GM12878 (cell line): Measurements from ENCODE around the gene UBE2Z. TPM values are rescaled to one million over a fixed set of nuclear protein-coding genes. Genes with fewer than 3 reads are reported as not detected.

ENCODE experiments used
- ATF3 ChIP-seq: IDR thresholded peaks from 2 replicates; pipeline ENCODE4 v1.6.1; 2011; ENCODE audit warnings: low read depth, mild to moderate bottlenecking, low read length, moderate library complexity, borderline replicate concordance; ENCODE audit errors: extremely low read depth
- BCL11A ChIP-seq: IDR thresholded peaks from 2 replicates; pipeline ENCODE4 v1.6.1; 2011; ENCODE audit warnings: low read depth, low read length
- CEBPB ChIP-seq, 2 experiments: fragments of 150-350 bp in 1 of 2; IDR thresholded peaks; 2 replicates each; pipeline ENCODE4 v1.6.1; 2012 to 2014; ENCODE audit warnings: low read depth in 2 of 2, low read length in 2 of 2, borderline replicate concordance in 1 of 2, inconsistent platforms in 1 of 2
- ELK1 ChIP-seq: IDR thresholded peaks from 2 replicates; pipeline ENCODE4 v1.6.1; 2012; ENCODE audit warnings: low read depth, low read length, improper control_type of control experiment
- GATAD2B ChIP-seq: fragments of 450-650 bp; conservative IDR thresholded peaks from 2 replicates; pipeline ENCODE4 v1.6.1; 2017; ENCODE audit warnings: low read depth, mild to moderate bottlenecking, moderate library complexity
- HDAC6 ChIP-seq: fragments of 200-600 bp; sonication (generic); IDR thresholded peaks from one replicate; pipeline ENCODE4 v1.8.0; 2017; ENCODE audit warnings: antibody characterized with exemption; ENCODE audit not compliant: unreplicated experiment
- KAT2A ChIP-seq: conservative IDR thresholded peaks from 2 replicates; pipeline ENCODE4 v1.6.1; 2011; ENCODE audit warnings: low read depth, low read length; ENCODE audit not compliant: control insufficient read depth
- LARP7 ChIP-seq: fragments of 450-650 bp; IDR thresholded peaks from 2 replicates; pipeline ENCODE4 v1.6.1; 2017; ENCODE audit warnings: mild to moderate bottlenecking
- NFYA ChIP-seq: IDR thresholded peaks from 2 replicates; pipeline ENCODE4 v1.6.1; 2011; ENCODE audit warnings: low read depth, mild to moderate bottlenecking, low read length, improper control_type of control experiment, borderline replicate concordance
- NKRF ChIP-seq: fragments of 450-650 bp; conservative IDR thresholded peaks from 2 replicates; pipeline ENCODE4 v1.6.1; 2017; ENCODE audit warnings: mild to moderate bottlenecking, moderate library complexity
- PAX5 ChIP-seq: IDR thresholded peaks from 2 replicates; pipeline ENCODE4 v1.6.1; 2011; ENCODE audit warnings: low read depth, low read length, borderline replicate concordance
- PML ChIP-seq: IDR thresholded peaks from 2 replicates; pipeline ENCODE4 v1.6.1; 2012; ENCODE audit warnings: low read length, inconsistent platforms
- POLR2AphosphoS2 ChIP-seq: IDR thresholded peaks from 2 replicates; pipeline ENCODE4 v1.6.1; 2011; ENCODE audit warnings: low read depth, mild to moderate bottlenecking, low read length, improper control_type of control experiment, moderate library complexity
- POLR2AphosphoS5 ChIP-seq: IDR thresholded peaks from 2 replicates; pipeline ENCODE4 v1.6.1; 2011; ENCODE audit warnings: mild to moderate bottlenecking, low read length, inconsistent platforms
- POU2F2 ChIP-seq: IDR thresholded peaks from 3 replicates; pipeline ENCODE4 v1.6.1; 2011; ENCODE audit warnings: low read depth, mild to moderate bottlenecking, low read length, borderline replicate concordance
- RELB ChIP-seq: fragments of 450-650 bp; IDR thresholded peaks from 2 replicates; pipeline ENCODE4 v1.6.1; 2017; ENCODE audit warnings: low read depth, mild to moderate bottlenecking, moderate library complexity
- RFX5 ChIP-seq: IDR thresholded peaks from 2 replicates; pipeline ENCODE4 v1.6.1; 2011; ENCODE audit warnings: low read depth, low read length, improper control_type of control experiment
- RUNX3 ChIP-seq: IDR thresholded peaks from 2 replicates; pipeline ENCODE4 v1.6.1; 2012; ENCODE audit warnings: low read length, inconsistent platforms
- TCF12 ChIP-seq: IDR thresholded peaks from 2 replicates; pipeline ENCODE4 v1.6.1; 2011; ENCODE audit warnings: low read depth, mild to moderate bottlenecking, low read length
- TCF3 ChIP-seq: IDR thresholded peaks from 2 replicates; pipeline ENCODE4 v1.6.1; 2012; ENCODE audit warnings: low read depth, mild to moderate bottlenecking, low read length, borderline replicate concordance; ENCODE audit not compliant: insufficient read depth
- USF1 ChIP-seq: IDR thresholded peaks from 2 replicates; pipeline ENCODE4 v1.6.1; 2011; ENCODE audit warnings: borderline replicate concordance, low read depth, mild to moderate bottlenecking, moderate library complexity, mixed read lengths, low read length; ENCODE audit not compliant: insufficient read depth; ENCODE audit errors: extremely low read length
- ZNF384 ChIP-seq: IDR thresholded peaks from 2 replicates; pipeline ENCODE4 v1.6.1; 2012; ENCODE audit warnings: low read depth, mild to moderate bottlenecking, low read length, improper control_type of control experiment, borderline replicate concordance
- ZZZ3 ChIP-seq: IDR thresholded peaks from 2 replicates; pipeline ENCODE4 v1.6.1; 2011; ENCODE audit warnings: low read depth; ENCODE audit not compliant: control insufficient read depth, insufficient read length
- polyA plus RNA-seq, 11 experiments: library from polyadenylated mRNA; depleted of rRNA in 4 of 11; unstranded in 6 of 11; stranded (reverse) in 5 of 11; fragments of >200 nt; fragmentation: Nextera tagmentation in 4 of 11; fragmentation: Illumina TruSeq in 1 of 11; extraction: Ambion mirVana in 4 of 11; extraction: Trizol in 1 of 11; gene quantifications; 1 replicate in 1 of 11; 2 replicates in 10 of 11; pipeline versions ENCODE4 v1.2.1 to v1.2.3, GENCODE V29; 2011 to 2016; ENCODE audit warnings: inconsistent platforms in 2 of 11, missing spikeins in 2 of 11, low read depth in 1 of 11
- total RNA-seq, 4 experiments: library from RNA; depleted of rRNA in 3 of 4; stranded (reverse); fragments of >200 nt in 3 of 4; fragmentation: Illumina TruSeq in 1 of 4; extraction: Trizol in 1 of 4; gene quantifications; 2 replicates each; pipeline versions ENCODE4 v1.2.1 to v1.2.3, GENCODE V29; 2013 to 2021

Gene UBE2Z
- total and polyA plus RNA-seq, 10 of the 15 experiments (the other 5 are each of a cell fraction or from before 2014, with no cell fraction given) = 23.1 to 191 (median 57.4) TPM

GRCh38 chr17:48944515-48945260, 36.5 kb downstream of the UBE2Z start, which contains the start of gene SNF8 (continued):
- 0 out of 3 replicates have a peak, but pooled peaks have one; percentile 48 for TF ChIP-seq POU2F2
- no peak for TF ChIP-seq NFYA
- TF ChIP-seq RELB = peak; percentile 75; the same call in 1 of the 2 replicates
- TF ChIP-seq TCF12 = peak; percentile 56
- TF ChIP-seq PAX5 = peak; percentile 45; the same call in 1 of the 2 replicates
- peak; percentile 42; the same call in 1 of the 2 replicates for TF ChIP-seq RFX5
- TF ChIP-seq ELK1 = peak; percentile 63
- peak; percentile 40; the same call in 1 of the 2 replicates for TF ChIP-seq LARP7
- 0 out of 2 replicates have a peak, but pooled peaks have one; percentile 59 for TF ChIP-seq PML
- TF ChIP-seq ATF3 = peak; percentile 78; the same call in 1 of the 2 replicates
- TF ChIP-seq POLR2AphosphoS5 = peak; percentile 93
- TF ChIP-seq GATAD2B = peak; percentile 90
- TF ChIP-seq CEBPB (IDR thresholded peaks at IDR 0.05; ENCODE audit: borderline replicate concordance in 1 of 2, low read depth in 2 of 2, low read length in 2 of 2) = no peak
- no peak for TF ChIP-seq USF1
- TF ChIP-seq POLR2AphosphoS2 = peak; percentile 88
- TF ChIP-seq TCF3 = 0 out of 2 replicates have a peak, but pooled peaks have one; percentile 44
- TF ChIP-seq ZZZ3 = no peak
- no peak for TF ChIP-seq ZNF384
- peak; percentile 88 for TF ChIP-seq NKRF
- TF ChIP-seq HDAC6 = no peak
- TF ChIP-seq KAT2A = no peak
- TF ChIP-seq RUNX3 = peak; percentile 58
- TF ChIP-seq BCL11A = no peak
